NCI-H2107 (cell line): ENCODE results near the gene GRB2.
"Not testable (repeated sequence)": the region's sequence is repeated elsewhere in the genome, so short reads cannot be mapped to it uniquely, and the experiment has no call there.

Experiments used
- DNase-seq: peaks from one replicate; lab custom pipeline; 2025; lab: John Stamatoyannopoulos, UW

GRB2 gene

DNA sequence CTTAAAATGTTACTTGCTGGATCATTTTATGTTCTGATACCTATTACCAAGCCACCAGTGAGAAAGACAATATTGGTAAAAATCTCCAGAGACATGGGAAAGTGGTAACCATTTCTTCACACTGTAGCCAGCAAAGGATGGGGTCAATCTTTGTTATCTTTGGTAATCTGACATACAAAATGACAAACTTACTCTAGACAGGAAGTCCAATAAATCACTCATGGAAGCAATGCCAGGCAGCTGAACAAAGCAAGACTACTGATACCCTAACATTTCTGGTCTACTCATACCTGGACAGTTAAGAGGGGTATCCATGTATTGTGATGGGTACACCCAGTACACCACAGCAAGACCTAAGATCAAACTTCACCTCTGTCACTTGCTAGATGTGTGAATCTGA is 19.0 kb downstream of the GRB2 start:
- no peak for DNase-seq

DNA sequence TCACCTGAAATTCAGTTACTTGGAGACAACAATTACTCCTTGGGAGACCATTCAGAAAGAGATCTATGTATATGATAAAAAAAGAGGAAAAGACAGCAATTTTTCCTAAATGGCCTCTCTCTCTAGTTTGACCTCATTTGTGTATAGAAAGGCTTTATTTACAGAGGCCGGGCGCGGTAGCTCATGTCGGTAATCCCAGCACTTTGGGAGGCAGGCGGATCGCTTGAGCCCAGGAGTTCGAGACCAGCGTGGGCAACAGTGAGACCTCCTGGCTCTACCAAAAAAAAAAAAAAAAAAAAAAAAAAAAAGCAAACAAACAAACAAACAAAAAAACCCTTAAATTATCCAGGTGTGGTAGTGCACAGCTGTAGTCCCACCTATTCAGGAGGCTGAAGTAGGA is 20.7 kb downstream of the GRB2 start:
- DNase-seq, result no peak

DNA sequence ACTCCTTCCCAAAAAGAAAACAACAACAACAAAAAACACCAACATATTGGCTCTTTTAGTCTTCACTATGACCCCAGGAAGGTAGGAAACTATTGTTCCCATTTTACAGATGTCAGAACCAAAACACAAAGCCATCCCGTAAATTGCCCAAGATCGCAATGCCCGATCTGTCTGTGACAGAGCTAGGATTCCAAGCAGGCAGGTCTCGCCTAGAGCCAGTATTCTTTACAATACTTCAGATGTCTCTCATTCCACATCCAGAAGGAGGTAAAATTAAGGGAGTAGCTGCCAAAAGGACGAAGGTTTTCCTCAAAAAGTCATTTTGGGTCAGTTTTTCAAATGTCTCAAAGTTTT is 21.7 kb downstream of the GRB2 start:
- DNase-seq, result no peak

GRCh38 chr17:75380750-75381149 is 24.7 kb downstream of the GRB2 start:
- DNase-seq, result no peak

DNA sequence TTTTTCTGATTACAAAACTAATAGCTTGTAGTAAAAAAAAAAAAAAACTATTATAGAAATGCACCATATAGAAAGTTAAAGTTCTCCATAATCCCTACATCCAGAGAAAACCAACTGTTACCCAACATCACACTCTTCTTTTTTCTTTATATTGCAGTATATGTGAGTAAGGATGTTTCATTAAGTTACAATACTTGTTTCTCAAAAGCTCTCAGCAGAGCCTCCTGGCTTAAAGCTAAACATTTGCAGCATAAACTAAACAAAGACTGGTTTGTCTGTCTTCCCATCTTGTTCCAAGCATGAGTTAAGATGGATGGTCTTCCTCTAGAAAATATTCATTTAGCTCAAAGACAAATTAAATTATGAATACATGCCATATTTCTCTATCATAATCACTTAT is 25.2 kb downstream of the GRB2 start:
- no peak for DNase-seq

DNA sequence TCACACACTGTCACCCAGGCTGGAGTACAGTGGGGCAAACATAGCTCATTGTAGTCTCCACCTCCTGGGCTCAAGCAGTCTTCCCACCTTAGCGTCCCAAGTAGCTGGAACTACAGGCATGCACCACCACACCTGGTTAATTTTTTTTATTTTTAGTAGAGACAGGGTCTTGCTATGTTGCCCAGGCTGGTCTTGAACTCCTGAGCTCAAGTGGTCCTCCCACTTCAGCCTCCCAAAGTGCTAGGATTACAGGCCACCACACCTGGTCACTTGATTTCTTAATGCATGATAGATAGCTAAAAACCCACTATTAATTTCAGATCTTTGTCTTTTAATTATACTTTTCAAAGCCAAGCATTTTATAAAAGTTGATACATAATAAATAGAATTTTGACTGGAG is 26.1 kb downstream of the GRB2 start:
- not testable (repeated sequence) for DNase-seq

DNA sequence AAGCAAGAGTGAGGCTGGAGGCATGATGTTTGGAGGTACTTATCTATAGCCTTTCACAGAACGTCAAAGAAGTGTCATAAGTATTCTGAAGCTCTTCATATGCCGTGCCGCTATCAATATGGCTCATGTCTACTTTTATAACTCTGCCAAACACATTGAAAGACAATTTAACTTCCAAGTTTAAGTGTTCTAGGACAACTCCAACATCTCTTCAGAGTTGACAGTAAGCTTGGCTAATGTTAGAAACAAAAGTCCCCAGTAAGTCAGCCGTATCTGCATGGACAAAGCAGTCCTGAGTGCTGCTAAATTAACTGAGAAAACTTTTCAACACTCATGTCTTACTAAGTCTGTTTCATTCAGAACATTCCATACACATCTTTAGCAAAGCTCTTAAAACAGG is 32.2 kb downstream of the GRB2 start:
- no peak for DNase-seq

DNA sequence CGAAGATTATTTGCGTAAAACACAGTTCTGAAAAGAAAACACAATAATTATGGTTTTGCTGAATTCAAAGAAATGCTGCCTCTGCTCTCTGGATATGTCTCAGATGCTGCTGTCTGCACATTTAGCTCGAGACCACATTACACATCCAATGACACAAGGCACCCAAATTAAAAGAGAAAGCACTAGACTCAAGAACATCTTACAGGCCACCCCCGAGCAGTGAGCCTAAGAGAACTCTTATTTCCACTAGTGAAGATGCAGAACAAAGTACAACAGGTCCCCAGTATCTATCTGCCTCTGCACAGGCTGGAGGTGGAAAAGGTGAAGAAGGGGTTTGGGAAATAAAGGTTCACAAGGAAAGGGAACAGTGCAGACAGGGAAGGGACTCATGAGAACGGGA is 33.5 kb downstream of the GRB2 start:
- no peak for DNase-seq

GRCh38 chr17:75371339-75371738 is 34.1 kb downstream of the GRB2 start:
- no peak for DNase-seq

DNA sequence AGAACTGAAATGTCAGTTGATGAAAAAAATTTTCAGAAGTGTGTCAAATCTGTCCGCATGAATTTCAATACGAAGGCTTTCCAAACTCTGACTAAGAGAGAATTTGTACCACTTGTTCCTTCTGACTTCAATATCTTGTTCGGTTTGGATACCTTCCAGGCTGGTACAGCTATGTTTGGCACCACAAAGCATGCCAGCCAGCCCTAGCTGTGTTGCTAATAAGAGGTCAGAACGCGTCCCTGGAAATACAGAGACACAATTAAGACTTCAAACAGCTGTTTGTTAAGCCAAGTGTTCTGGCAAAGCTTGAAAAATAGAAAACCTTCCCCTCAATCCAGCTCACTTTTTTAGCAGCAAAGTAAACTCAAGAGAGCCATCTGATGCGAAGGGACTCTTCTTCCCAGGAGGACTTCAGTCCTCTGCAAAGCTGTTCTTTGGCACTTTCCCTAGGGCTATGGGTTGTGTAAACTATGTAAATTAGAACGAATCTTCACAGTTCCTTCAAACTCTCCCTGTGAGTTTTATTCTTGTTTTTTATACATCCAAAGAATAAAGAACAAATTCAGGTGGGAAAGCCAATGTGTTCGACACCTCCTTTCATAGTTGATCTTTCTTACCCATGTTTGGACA is 35.1 kb downstream of the GRB2 start:
- DNase-seq, result no peak

GRCh38 chr17:75367838-75368789 is 37.4 kb downstream of the GRB2 start:
- not testable (repeated sequence) for DNase-seq

DNA sequence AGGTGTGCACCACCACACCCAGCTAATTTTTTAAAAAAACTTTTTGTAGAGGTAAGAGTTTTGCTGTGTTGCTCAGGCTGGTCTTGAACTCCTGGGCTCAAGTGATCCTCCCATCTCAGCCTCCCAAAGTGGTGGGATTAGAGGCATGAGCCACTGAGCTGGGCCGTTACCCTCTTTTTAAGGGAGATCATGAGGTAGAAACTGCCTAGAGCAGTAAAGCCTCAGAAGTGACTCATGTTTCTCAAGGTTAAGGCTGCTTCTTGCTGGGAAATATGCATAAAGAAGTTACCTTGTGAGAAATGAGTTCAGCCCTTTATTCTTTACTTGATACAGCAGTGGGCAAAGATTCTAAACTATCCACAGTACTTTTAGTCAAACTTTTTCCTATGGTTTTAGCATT is 38.2 kb downstream of the GRB2 start:
- DNase-seq, result no peak

DNA sequence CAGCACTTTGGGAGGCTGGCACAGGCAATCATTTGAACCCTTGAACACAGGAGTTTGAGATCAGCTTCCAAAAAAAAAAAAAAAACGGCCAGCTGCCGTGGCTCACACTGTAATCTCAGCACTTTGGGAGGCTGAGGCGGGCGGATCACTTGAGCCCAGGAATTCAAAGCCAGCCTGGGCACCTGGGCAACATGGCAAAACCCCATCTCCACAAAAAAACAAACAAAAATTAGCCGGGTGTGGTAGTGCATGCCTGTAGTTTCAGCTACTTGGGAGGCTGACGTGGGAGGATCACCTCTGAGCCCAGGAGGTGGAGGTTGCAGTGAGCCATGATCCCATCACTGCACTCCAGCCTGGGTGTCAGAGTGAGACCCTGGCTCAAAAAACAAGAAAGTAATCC is 39.0 kb downstream of the GRB2 start:
- DNase-seq, result no peak

DNA sequence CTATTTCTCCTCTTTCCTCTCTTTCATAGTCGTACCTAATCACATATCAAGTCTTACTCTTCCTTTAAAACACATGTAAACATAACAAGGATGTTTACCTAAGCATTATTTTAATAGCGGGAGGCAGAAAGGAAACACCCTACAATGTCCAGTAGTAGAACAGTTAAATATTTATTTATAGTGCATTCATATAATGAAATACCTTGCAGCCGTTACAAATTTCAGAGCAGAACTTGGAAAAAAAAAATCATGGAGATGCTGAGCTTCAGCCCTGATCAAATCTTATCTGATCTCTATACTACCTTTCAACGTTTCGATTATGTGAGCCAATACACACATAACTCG is 39.6 kb downstream of the GRB2 start:
- DNase-seq, result no peak

DNA sequence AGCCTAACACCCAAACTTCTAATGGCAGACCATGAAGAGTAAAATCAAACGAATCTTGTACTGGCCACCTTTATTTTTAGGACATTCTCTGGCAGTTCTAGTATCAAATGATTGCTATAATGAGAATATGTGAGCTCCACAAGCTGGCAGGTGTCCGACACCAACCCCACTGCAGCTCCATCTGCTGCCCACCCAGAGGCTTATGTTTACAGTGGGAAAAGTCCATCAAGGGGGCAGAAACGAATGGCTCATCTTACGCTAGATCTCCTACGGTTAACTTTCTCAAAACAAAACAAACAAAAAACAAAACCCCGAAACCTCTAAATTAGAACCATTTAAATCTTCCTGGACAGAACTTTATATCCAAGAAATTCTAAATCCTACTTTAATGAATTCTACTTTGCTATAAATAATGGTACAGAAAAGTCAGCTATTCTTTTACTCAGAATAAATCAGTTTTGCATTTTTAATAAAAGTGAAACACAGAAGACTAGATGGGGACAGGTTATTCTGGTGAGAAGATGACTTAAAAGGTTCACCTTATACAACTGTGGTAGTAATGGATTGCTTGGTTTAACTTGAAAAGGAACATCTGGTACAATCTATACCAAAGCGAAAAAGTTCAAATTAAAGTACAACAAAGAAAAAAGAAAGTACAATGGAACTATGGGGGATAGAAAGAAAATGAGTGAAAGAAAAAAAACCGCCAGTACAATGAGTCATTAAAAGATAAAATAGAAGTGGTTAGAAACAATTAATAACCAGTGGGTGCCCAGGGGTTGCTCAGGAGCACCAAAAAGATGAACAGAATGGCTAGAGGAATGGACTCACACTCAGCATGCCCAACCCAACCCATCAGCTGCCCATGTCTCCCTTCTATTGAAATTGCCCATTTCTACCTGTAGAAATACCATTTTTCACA is 40.2 kb downstream of the GRB2 start:
- DNase-seq, result no peak

- DNase-seq, result no peak
These were observed 41.4 kb downstream of the GRB2 start for GRCh38 chr17:75364078-75364477.

GRCh38 chr17:75361996-75362395 is 43.5 kb downstream of the GRB2 start:
- no peak for DNase-seq

DNA sequence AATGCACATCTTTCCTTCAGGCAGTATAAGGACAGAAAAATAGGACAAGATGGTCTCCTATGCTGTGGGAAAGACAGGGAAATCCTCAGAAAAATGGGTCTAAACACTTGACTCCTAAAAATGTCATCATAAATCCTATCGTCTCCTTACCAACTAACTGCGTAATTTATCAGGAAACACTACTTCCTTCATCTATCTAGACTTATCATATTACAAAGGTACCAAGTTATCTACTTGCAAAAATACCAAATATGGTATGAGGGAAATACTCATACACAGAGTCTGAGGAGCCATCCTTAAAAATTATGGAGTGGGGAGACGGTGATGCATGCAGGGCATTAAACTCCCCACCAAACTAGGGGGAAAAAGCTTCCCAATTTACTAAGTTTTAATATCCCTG is 44.1 kb downstream of the GRB2 start:
- DNase-seq, result no peak

- no peak for DNase-seq
These were observed 49.1 kb downstream of the GRB2 start for GRCh38 chr17:75356260-75356937.

GRCh38 chr17:75353176-75353575 is 52.3 kb downstream of the GRB2 start:
- DNase-seq, result no peak

DNA sequence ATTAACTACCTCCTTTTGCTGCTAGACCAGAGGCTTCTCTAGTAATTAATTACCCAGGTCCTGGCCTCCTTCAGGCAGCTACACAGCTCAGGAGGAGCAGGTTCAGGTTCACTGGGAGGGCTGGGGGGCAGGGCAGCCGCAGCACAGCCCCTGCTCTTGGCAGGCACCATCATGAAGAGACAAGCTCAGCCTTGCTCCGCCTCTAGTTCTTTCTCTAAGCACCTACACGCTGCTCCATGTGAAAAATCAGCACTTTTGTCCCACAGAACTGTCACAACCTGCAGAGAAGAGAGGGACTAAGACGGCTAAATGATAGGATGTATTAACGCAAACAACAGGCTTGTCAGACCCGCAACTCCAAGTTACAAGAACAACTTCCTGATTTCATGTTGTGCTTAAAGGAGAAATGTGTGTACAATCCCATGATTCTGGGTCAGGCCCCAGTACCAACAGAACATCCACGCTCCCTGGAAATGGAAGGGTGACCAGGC is 53.4 kb downstream of the GRB2 start:
- DNase-seq, result no peak

DNA sequence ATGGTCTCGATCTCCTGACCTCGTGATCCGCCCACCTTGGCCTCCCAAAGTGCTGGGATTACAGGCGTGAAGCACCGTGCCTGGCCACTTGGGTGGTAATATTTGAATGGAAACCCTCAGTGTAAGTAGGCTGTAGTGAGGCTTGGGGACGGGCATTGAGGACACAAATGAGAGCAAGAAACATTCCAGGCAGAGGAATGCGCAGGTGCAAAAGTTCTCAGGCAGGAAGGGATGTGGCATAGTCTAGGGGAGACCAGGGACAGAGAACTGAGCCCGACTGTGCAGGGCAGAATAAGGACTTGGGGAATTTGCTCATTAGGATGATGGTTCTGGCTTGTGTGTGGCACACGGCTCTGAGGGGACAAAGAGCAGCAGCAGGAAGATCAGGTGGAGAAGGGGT is 54.8 kb downstream of the GRB2 start:
- no peak for DNase-seq
